GM10266 (cell line): Measurements from ENCODE around the gene NEUROG3.

Experiments used
- DNase-seq: peaks from one replicate; pipeline ENCODE4 v3.0.0; 2012; ENCODE audit errors: extremely low spot score
- CTCF ChIP-seq: IDR thresholded peaks from 2 replicates; pipeline ENCODE4 v1.5.1; 2012; ENCODE audit warnings: mild to moderate bottlenecking, low read depth; ENCODE audit not compliant: control insufficient read depth, insufficient read depth; ENCODE audit errors: missing control alignments

Gene NEUROG3

DNA sequence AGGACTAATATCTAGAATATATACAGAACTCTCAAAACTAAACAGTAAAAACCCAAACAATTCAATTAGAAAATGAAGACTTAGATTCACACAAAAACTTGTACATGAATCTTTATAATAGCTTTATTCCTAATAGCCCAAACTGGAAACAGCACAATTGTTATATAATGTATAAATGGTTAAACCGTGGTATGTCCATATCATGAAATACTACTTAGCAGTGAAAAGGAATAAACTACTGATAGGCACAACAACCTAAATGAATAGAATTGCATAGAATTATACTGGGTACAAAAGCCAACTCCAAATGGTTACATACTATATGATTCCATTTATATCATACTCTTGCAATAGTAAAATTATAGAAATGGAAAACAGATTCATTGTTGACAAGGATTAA, 35.9 kb upstream of the NEUROG3 start:
- no peak for DNase-seq
- TF ChIP-seq CTCF: no peak

- DNase-seq: no peak
- no peak for TF ChIP-seq CTCF
These were observed 27.6 kb upstream of the NEUROG3 start for GRCh38 chr10:69600761-69601330.

- DNase-seq: no peak
- TF ChIP-seq CTCF: no peak
These were observed 15.1 kb upstream of the NEUROG3 start for GRCh38 chr10:69588358-69588757.

DNA sequence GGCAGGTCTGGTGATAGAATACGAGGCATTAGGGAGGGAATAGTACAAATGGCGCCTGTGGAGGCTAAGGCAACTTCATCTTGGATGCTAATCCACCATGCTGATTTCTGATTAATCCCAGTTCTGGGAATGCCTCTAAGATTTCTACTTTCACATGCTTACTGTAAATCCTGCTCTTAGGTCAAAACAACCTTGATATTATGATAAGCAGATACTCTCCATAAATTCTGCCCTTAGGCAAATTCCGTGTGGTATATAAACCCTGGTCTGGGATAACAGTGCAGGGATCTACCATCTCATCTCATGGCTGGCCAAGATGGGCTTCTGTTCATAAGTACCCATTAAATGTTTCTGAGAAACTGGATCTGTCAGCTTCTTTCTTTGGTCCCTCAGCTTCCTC, 11.4 kb upstream of the NEUROG3 start:
- no peak for DNase-seq
- no peak for TF ChIP-seq CTCF

DNA sequence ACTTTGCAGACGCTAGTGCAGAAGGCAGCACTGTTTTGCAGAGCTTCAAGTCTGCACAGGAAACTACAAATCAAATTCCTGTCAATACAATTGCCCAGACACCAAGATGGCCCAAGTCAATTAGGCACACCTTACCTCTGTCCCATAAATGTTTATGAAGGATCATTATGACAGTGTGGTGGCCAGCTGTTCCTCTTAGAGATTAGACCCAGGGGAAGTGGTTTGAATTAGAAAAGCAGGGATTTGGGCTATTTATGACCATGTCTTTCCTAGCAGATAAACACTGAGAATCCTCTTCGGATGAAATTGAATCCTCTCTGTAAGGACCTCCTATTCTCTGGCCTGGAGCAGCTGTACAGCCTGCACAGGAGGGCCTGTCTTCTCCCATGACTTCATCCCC, 9.9 kb upstream of the NEUROG3 start:
- TF ChIP-seq CTCF: no peak
- no peak for DNase-seq

DNA sequence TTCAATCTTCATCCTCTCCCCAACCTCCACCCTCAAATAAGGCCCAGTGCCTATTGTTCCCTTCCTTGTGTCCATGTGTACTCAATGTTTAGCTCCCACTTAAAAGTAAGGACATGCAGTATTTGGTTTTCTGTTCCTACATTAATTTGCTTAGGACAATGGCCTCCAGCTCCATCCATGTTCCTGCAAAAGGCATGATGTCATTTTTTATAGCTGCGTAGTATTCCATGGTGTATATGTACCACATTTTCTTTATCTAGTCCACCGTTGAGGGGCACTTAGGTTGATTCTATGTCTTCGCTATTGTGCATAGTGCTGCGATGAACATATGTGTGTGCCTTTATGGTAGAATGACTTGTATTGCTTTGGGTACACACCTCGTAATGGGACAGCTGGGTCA, 7.2 kb upstream of the NEUROG3 start:
- no peak for TF ChIP-seq CTCF

DNA sequence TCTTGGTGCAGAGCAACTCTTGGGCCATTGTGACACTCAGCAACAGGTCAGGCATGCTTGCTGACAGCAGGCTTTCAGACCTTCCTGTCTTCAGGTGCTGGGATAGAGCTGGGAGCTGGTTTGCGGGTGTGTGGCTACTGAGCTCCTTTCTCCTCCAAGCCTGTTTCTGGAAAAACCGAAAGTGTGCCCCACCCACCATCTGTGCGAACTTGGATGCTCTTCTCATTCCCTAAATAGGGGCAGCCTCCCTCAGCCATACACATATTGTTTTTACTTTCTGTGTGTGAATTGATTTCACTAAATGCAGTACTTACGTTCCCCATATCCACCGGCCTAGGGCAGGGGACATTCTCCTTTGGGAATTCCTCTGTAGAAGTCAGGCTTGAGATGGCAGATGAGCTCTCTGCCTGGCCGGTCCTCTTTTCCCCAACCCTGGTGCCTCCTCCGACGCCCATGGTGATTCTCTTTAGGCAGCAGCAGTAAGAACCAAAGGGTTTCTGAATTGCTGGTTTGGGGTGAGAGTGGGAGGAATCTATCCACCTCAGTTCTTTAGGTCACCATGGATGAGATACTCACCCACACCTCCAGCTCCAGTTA, 6.3 kb upstream of the NEUROG3 start:
- no peak for TF ChIP-seq CTCF
- no peak for DNase-seq

More for the DNA sequence above, 7.2 kb upstream of the NEUROG3 start:
- DNase-seq: no peak
